Endothelial cell of umbilical vein (primary cell): ENCODE results near the gene FAM50B.

Source experiments
- CTCF ChIP-seq, 2 donors: IDR thresholded peaks; 1 replicate in 1 of 2; 2 replicates in 1 of 2; pipeline ENCODE4 v1.5.1; 2011; ENCODE audit warnings: low read length in 2 of 2, mild to moderate bottlenecking in 2 of 2, moderate library complexity in 2 of 2, control low read depth in 1 of 2, inconsistent platforms in 1 of 2, low read depth in 1 of 2; ENCODE audit not compliant: insufficient read depth in 1 of 2; ENCODE audit errors: extremely low read depth in 1 of 2
- EZH2 ChIP-seq: IDR thresholded peaks from 2 replicates; pipeline ENCODE4 v1.6.1; 2012; ENCODE audit warnings: borderline replicate concordance, low read depth, mild to moderate bottlenecking, moderate library complexity, low read length, inconsistent platforms; ENCODE audit not compliant: severe bottlenecking
- FOS ChIP-seq: IDR thresholded peaks from 2 replicates; pipeline ENCODE4 v1.6.1; 2011; ENCODE audit warnings: mild to moderate bottlenecking, low read length, moderate library complexity, borderline replicate concordance; ENCODE audit not compliant: insufficient read depth
- GATA2 ChIP-seq: IDR thresholded peaks from 2 replicates; pipeline ENCODE4 v1.7.0; 2011; ENCODE audit warnings: low read depth, mild to moderate bottlenecking, moderate library complexity, mixed read lengths, low read length; ENCODE audit not compliant: insufficient read length, insufficient read depth
- JUN ChIP-seq: IDR thresholded peaks from 2 replicates; pipeline ENCODE4 v1.6.1; 2011; ENCODE audit warnings: borderline replicate concordance, low read depth; ENCODE audit not compliant: insufficient read length, insufficient read depth
- MYC ChIP-seq: IDR thresholded peaks from one replicate; pipeline ENCODE4 v1.6.1; 2011; ENCODE audit warnings: mild to moderate bottlenecking, low read depth, low read length
- POLR2A ChIP-seq: IDR thresholded peaks from 2 replicates; pipeline ENCODE4 v1.6.1; 2012; ENCODE audit warnings: low read depth, mild to moderate bottlenecking, control low read depth, low read length
- POLR2AphosphoS5 ChIP-seq: IDR thresholded peaks from 2 replicates; pipeline ENCODE4 v1.6.1; 2012; ENCODE audit warnings: low read depth, mild to moderate bottlenecking, control low read depth, low read length, moderate library complexity; ENCODE audit not compliant: insufficient read depth
- TF ChIP-seq, protein P1 (sequence below): IDR thresholded peaks from 2 replicates; pipeline ENCODE4 v1.6.1; 2011; ENCODE audit not compliant: insufficient read depth, insufficient read length

GRCh38 chr6:3799719-3800118 lies 49.5 kb upstream of the FAM50B start:
- TF ChIP-seq FOS (no peak), CTCF (IDR thresholded peaks at IDR 0.05; ENCODE audit: extremely low read depth in 1 of 2, insufficient read depth in 1 of 2, low read depth in 1 of 2, low read length in 2 of 2) (no peak), EZH2 (no peak), POLR2A (no peak), POLR2AphosphoS5 (no peak), JUN (no peak), MYC (no peak), GATA2 (no peak)
- TF ChIP-seq, protein P1, sequence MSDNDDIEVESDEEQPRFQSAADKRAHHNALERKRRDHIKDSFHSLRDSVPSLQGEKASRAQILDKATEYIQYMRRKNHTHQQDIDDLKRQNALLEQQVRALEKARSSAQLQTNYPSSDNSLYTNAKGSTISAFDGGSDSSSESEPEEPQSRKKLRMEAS, result no peak
